ENCODE measurements around the gene ERGIC1. TPM values are rescaled to one million over a fixed set of nuclear protein-coding genes. Genes with fewer than 3 reads are reported as not detected.

ERGIC1 gene
- total and polyA plus RNA-seq, 10 of the 15 experiments (the other 5 are each of a cell fraction or from before 2014, with no cell fraction given) = 8.8 to 104 (median 76.3) TPM

- TF ChIP-seq ZBTB11 (CRISPR knock-in tag; IDR thresholded peaks at IDR 0.05) = no peak
- TF ChIP-seq PAX5 (IDR thresholded peaks at IDR 0.05; ENCODE audit: borderline replicate concordance, low read depth, low read length) = no peak
- TF ChIP-seq CUX1 (IDR thresholded peaks at IDR 0.05; ENCODE audit: insufficient replicate concordance, low read depth, low read length) = no peak
- TF ChIP-seq BCL3 (IDR thresholded peaks at IDR 0.05; ENCODE audit: borderline replicate concordance, insufficient read depth, low read depth, low read length, poor library complexity, severe bottlenecking) = no peak
These were observed 35.4 kb upstream of the ERGIC1 start (continued) for GRCh38 chr5:172798422-172799215.
